Gastroesophageal sphincter (tissue), 4 donors: ENCODE measurements around the gene KLLN. TPM values are rescaled to one million over a fixed set of nuclear protein-coding genes. Genes with fewer than 3 reads are reported as not detected.
A peak's percentile ranks its signal among the peaks of the same experiment; 100 is the strongest.
"Not testable (repeated sequence)": the region's sequence is repeated elsewhere in the genome, so short reads cannot be mapped to it uniquely, and the experiment has no call there.

Experiments
- ATAC-seq: fragments of 150-250 bp; one replicate; pipeline ENCODE4 v1.9.1; 2016; ENCODE audit warnings: mild to moderate bottlenecking, moderate library complexity
- H3K27ac ChIP-seq, 4 donors: fragments of 200-600 bp; sonication (generic) in 3 of 4; 1 replicate in 3 of 4; 2 replicates in 1 of 4; pipeline ENCODE4 v1.5.1; 2016 to 2019
- H3K27me3 ChIP-seq: fragments of 200-600 bp; sonication (generic); one replicate; pipeline ENCODE4 v1.5.1; 2019
- H3K36me3 ChIP-seq, 2 donors: fragments of 200-600 bp; sonication (generic); one replicate each; pipeline ENCODE4 v1.5.1; 2019; ENCODE audit warnings: control low read depth in 1 of 2
- H3K4me1 ChIP-seq, 3 donors: fragments of 200-600 bp; sonication (generic); 1 replicate in 2 of 3; 2 replicates in 1 of 3; pipeline ENCODE4 v1.5.1; 2016 to 2019; ENCODE audit warnings: control low read depth in 2 of 3
- H3K4me3 ChIP-seq, 2 donors: fragments of 200-600 bp; sonication (generic); one replicate each; pipeline ENCODE4 v1.5.1; 2019; ENCODE audit warnings: mild to moderate bottlenecking in 1 of 2, moderate library complexity in 1 of 2
- H3K9me3 ChIP-seq, 3 donors: fragments of 200-600 bp; sonication (generic); one replicate each; pipeline ENCODE4 v1.5.1; 2017 to 2019; ENCODE audit warnings: control low read depth in 2 of 3
- CTCF ChIP-seq, 4 experiments: fragments of 200-600 bp in 2 of 4; fragments of 450-650 bp in 2 of 4; sonication (generic) in 1 of 4; IDR thresholded peaks; one replicate each; pipeline ENCODE4 v1.5.1; 2017 to 2019; ENCODE audit warnings: antibody characterized with exemption in 4 of 4, mild to moderate bottlenecking in 2 of 4, moderate library complexity in 2 of 4
- EP300 ChIP-seq: sonication (generic); formaldehyde crosslinking; IDR thresholded peaks from one replicate; pipeline ENCODE4 v1.6.1; 2017; ENCODE audit warnings: antibody characterized with exemption, mild to moderate bottlenecking
- POLR2A ChIP-seq, 2 donors: fragments of 450-650 bp; IDR thresholded peaks; one replicate each; pipeline ENCODE4 v1.6.1; 2017; ENCODE audit warnings: antibody characterized with exemption in 2 of 2, mild to moderate bottlenecking in 2 of 2, moderate library complexity in 1 of 2
- POLR2AphosphoS5 ChIP-seq: sonication (generic); formaldehyde crosslinking; IDR thresholded peaks from one replicate; pipeline ENCODE4 v1.6.1; 2017; ENCODE audit warnings: antibody characterized with exemption
- WGBS, 2 donors: methylation state at CpG; one replicate each; pipeline ENCODE4 v1.1.5; 2018; ENCODE audit warnings: low coverage in 1 of 2; 5-methylcytosine and 5-hydroxymethylcytosine counted together
- total RNA-seq, 4 donors: library from RNA; depleted of rRNA; stranded (reverse); fragments of >200 nt; gene quantifications; one replicate each; pipeline ENCODE4 v1.1.0, GENCODE V29; 2016

Gene KLLN
- total RNA-seq, 4 donors from 2014 or later, result 0.05 to 0.54 (median 0.19) TPM; not detected in 1

- peak overlapping the region; percentile 44 to 88 for H3K4me3 ChIP-seq
- H3K9me3 ChIP-seq, result no peaks in the 10 kb centered on the region
- ATAC-seq, result no peak
- no peaks in the 10 kb centered on the region for H3K27me3 ChIP-seq
- H3K4me1 ChIP-seq, result peaks cover 0 to 44% (median 5%) of the 10 kb centered on the region in 3 donors
- no peaks in the 10 kb centered on the region for H3K36me3 ChIP-seq
- 0 to 3% methylated on average over 4 of the region's 4 CpGs for WGBS, 2 donors
- H3K27ac ChIP-seq, result peak overlapping the region; percentile 68 to 99 (median 98)
- TF ChIP-seq POLR2A (IDR thresholded peaks at IDR 0.05), result no peak
- TF ChIP-seq EP300, result no peak
- no peak for TF ChIP-seq POLR2AphosphoS5
- TF ChIP-seq CTCF (IDR thresholded peaks at IDR 0.05), result no peak
Observed at GRCh38 chr10:87865241-87865881, 2.0 kb upstream of the KLLN start.

DNA sequence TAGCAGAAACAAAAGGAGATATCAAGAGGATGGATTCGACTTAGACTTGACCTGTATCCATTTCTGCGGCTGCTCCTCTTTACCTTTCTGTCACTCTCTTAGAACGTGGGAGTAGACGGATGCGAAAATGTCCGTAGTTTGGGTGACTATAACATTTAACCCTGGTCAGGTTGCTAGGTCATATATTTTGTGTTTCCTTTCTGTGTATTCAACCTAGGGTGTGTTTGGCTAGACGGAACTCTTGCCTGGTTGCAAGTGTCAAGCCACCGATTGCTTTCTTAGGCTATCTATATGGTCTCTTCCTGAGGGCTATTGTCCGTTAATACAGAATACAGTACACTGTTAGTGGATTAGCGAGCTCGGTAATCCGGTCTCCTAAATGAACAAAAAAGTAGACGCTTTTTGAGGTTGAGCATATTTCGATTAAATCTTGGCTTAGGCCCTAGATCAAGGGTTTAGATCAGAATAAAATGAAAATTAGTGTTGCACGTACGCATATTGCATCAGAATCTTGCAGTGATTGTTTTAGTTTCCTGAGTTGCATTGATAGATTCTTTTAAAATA lies 1.2 kb upstream of the KLLN start:
- Histone ChIP-seq H3K27me3 (no peaks in the 10 kb centered on the region), H3K36me3 (no peaks in the 10 kb centered on the region), H3K4me1 (peaks cover 0 to 40% (median 5%) of the 10 kb centered on the region in 3 donors), H3K27ac (peak overlapping the region; percentile 68 to 99 (median 98)), H3K9me3 (no peaks in the 10 kb centered on the region), H3K4me3 (peak overlapping the region; percentile 44 to 88)
- 0% methylated on average over 13 to 16 of the region's 16 CpGs for WGBS, 2 donors
- no peak for TF ChIP-seq CTCF (IDR thresholded peaks at IDR 0.05)
- TF ChIP-seq EP300, result no peak
- no peak for TF ChIP-seq POLR2AphosphoS5
- TF ChIP-seq POLR2A (IDR thresholded peaks at IDR 0.05), result no peak
- no peak for ATAC-seq

DNA sequence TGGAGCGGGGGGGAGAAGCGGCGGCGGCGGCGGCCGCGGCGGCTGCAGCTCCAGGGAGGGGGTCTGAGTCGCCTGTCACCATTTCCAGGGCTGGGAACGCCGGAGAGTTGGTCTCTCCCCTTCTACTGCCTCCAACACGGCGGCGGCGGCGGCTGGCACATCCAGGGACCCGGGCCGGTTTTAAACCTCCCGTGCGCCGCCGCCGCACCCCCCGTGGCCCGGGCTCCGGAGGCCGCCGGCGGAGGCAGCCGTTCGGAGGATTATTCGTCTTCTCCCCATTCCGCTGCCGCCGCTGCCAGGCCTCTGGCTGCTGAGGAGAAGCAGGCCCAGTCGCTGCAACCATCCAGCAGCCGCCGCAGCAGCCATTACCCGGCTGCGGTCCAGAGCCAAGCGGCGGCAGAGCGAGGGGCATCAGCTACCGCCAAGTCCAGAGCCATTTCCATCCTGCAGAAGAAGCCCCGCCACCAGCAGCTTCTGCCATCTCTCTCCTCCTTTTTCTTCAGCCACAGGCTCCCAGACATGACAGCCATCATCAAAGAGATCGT lies 690 bp upstream of the KLLN start:
- 0 to 4% methylated on average over 2 to 8 of the region's 47 CpGs for WGBS, 2 donors

DNA sequence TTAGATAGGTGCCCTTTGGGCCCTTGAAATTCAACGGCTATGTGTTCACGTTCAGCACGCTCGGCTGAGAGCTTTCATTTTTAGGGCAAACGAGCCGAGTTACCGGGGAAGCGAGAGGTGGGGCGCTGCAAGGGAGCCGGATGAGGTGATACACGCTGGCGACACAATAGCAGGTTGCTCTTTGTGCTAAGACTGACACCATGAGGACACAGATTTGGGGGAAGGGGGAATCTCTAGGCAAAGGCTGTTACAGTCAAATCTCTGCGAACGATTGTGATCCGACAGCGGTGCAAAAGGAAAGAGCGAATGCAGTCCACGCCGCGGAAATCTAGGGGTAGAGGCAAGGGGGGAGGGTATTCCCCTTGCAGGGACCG lies 667 bp downstream of the KLLN start:
- TF ChIP-seq POLR2A (IDR thresholded peaks at IDR 0.05) (no peak), CTCF (IDR thresholded peaks at IDR 0.05) (no peak), EP300 (no peak), POLR2AphosphoS5 (no peak)
- Histone ChIP-seq H3K27ac (peak overlapping the region; percentile 37 to 99 (median 98)), H3K36me3 (no peaks in the 10 kb centered on the region), H3K9me3 (no peaks in the 10 kb centered on the region), H3K4me3 (peak overlapping the region; percentile 44 to 88), H3K4me1 (peaks cover 0 to 21% (median 5%) of the 10 kb centered on the region in 3 donors), H3K27me3 (no peaks in the 10 kb centered on the region)
- 0 to 1% methylated on average over 11 to 18 of the region's 21 CpGs for WGBS, 2 donors
- ATAC-seq, result peak; percentile 5

More for the DNA sequence above, 690 bp upstream of the KLLN start:
- H3K36me3 ChIP-seq, H3K27me3 ChIP-seq, ATAC-seq, H3K9me3 ChIP-seq: not testable (repeated sequence)
- peaks cover 0 to 34% (median 5%) of the 10 kb centered on the region in 3 donors for H3K4me1 ChIP-seq
- H3K4me3 ChIP-seq, result peak overlapping the region; percentile 44 to 88
- H3K27ac ChIP-seq, result peak overlapping the region; percentile 68 to 99 (median 98)

DNA sequence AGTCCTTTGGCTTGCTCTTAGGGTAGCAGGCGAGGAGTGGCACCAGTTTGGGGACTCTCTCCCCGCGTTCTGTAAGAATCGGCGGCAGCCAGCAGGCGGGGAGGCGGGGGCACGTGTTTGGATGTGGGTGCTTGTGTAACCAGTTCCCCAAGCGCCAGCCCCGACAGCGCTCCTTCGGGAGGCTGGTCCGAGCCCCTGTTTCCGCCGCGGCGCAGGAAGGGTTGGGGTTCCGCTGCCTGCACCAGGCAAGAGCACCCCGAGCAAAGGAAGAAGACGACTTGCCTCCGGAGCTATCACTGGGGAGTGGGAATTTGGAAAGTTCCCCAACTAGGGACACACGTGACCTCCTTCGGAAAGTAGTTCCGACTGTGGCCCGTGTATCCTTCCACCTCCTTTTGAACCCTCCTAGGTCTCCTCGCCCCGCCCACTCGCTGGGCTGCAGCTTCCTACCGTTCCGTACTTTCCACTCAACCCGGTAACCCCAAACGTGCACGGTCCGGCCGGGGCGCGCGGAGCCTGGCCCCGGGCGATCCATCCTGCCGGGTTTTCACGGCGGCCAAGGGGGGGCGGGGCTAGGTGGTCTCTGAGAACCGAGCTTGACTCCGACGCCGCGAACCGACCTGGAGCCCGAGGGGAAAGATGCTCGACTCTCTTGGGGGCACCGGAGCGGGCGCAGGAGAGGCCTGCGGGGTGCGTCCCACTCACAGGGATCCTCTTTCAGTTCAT lies 1.2 kb downstream of the KLLN start:
- TF ChIP-seq CTCF (IDR thresholded peaks at IDR 0.05) (peak in 3 of 4 experiments; percentile 21 to 30 (median 28)), POLR2A (IDR thresholded peaks at IDR 0.05) (peak; percentile 37 to 40), POLR2AphosphoS5 (peak; percentile 85), EP300 (no peak)
- Histone ChIP-seq H3K27ac (peak overlapping the region; percentile 63 to 99 (median 98)), H3K9me3 (no peaks in the 10 kb centered on the region), H3K4me1 (peaks cover 0 to 18% (median 5%) of the 10 kb centered on the region in 3 donors), H3K4me3 (peak overlapping the region; percentile 44 to 88), H3K36me3 (no peaks in the 10 kb centered on the region), H3K27me3 (no peaks in the 10 kb centered on the region)
- no CpG with 5 or more reads among the region's 57 CpGs for WGBS, 2 donors
- ATAC-seq, result peak; percentile 92
